GM23338 (cell line): ENCODE data around the gene SFXN5. TPM values are rescaled to one million over a fixed set of nuclear protein-coding genes. Genes with fewer than 3 reads are reported as not detected.

Experiments used
- ATAC-seq: fragments of 200-7000 bp; cut with Tn5 transposase; 3 replicates; pipeline ENCODE4 v1.9.1; 2020
- DNase-seq: peaks from one replicate; pipeline ENCODE4 v3.0.0-alpha.2; 2015; ENCODE audit warnings: low spot score
- H2AFZ ChIP-seq: fragments of 200-600 bp; sonication (generic); 2 replicates; pipeline ENCODE4 v1.8.0; 2016; ENCODE audit warnings: antibody characterized with exemption, mild to moderate bottlenecking, moderate library complexity
- H3F3A ChIP-seq: fragments of 200-600 bp; sonication (generic); replicated peaks from 2 replicates; pipeline ENCODE4 v1.8.0; 2017; ENCODE audit warnings: antibody characterized with exemption, mixed run types, low read depth
- H3K27ac ChIP-seq: fragments of 200-600 bp; sonication (generic); 2 replicates; pipeline ENCODE4 v1.6.1; 2016; ENCODE audit warnings: low read depth
- H3K27me3 ChIP-seq: fragments of 200-600 bp; sonication (generic); 2 replicates; pipeline ENCODE4 v1.8.0; 2016; ENCODE audit warnings: mild to moderate bottlenecking, mixed run types, moderate library complexity; ENCODE audit not compliant: insufficient read depth
- H3K36me3 ChIP-seq: fragments of 200-600 bp; sonication (generic); 2 replicates; pipeline ENCODE4 v1.8.0; 2016; ENCODE audit warnings: mild to moderate bottlenecking; ENCODE audit not compliant: insufficient read depth
- H3K4me1 ChIP-seq: fragments of 200-600 bp; sonication (generic); 2 replicates; pipeline ENCODE4 v1.8.0; 2016; ENCODE audit warnings: mild to moderate bottlenecking, moderate library complexity; ENCODE audit not compliant: insufficient read depth
- H3K4me2 ChIP-seq: fragments of 200-600 bp; sonication (generic); 2 replicates; pipeline ENCODE4 v1.7.1; 2017; ENCODE audit warnings: mixed run types
- H3K4me3 ChIP-seq: fragments of 200-600 bp; sonication (generic); 2 replicates; pipeline ENCODE4 v1.6.1; 2016; ENCODE audit warnings: mixed run types
- H3K79me2 ChIP-seq: fragments of 200-600 bp; sonication (generic); replicated peaks from 2 replicates; pipeline ENCODE4 v1.8.0; 2017; ENCODE audit warnings: mild to moderate bottlenecking; ENCODE audit not compliant: insufficient read depth
- H3K9me2 ChIP-seq: fragments of 200-600 bp; sonication (generic); 2 replicates; pipeline ENCODE4 v1.8.0; 2017; ENCODE audit not compliant: insufficient read depth
- H4K20me1 ChIP-seq: fragments of 200-600 bp; sonication (generic); replicated peaks from 2 replicates; pipeline ENCODE4 v1.8.0; 2017; ENCODE audit warnings: mild to moderate bottlenecking; ENCODE audit not compliant: insufficient read depth
- H3K27ac Mint-ChIP-seq: 2 replicates; pipeline ENCODE4 v1.8.0; 2020; ENCODE audit warnings: inconsistent platforms, mild to moderate bottlenecking, moderate library complexity, mixed read lengths
- H3K27me3 Mint-ChIP-seq: 3 replicates; pipeline ENCODE4 v1.8.0; 2022; ENCODE audit warnings: low read depth, mild to moderate bottlenecking, moderate library complexity, mixed read lengths, inconsistent platforms; ENCODE audit not compliant: insufficient read depth, poor library complexity
- H3K36me3 Mint-ChIP-seq: 3 replicates; pipeline ENCODE4 v1.8.0; 2021; ENCODE audit warnings: low read depth, mild to moderate bottlenecking, inconsistent platforms, moderate library complexity, mixed read lengths
- H3K4me1 Mint-ChIP-seq: 3 replicates; pipeline ENCODE4 v1.8.0; 2020; ENCODE audit warnings: mild to moderate bottlenecking, inconsistent platforms, mixed read lengths
- H3K4me3 Mint-ChIP-seq: 3 replicates; pipeline ENCODE4 v1.8.0; 2021; ENCODE audit warnings: moderate library complexity, mild to moderate bottlenecking, inconsistent platforms, mixed read lengths
- H3K9me3 Mint-ChIP-seq: 3 replicates; pipeline ENCODE4 v1.8.0; 2020; ENCODE audit warnings: moderate library complexity, mild to moderate bottlenecking, inconsistent platforms, mixed read lengths
- CREB1 ChIP-seq: fragments of 250-450 bp; sonication (Bioruptor Pico); IDR thresholded peaks from 2 replicates; pipeline ENCODE4 v1.5.0; 2020; ENCODE audit warnings: low read depth, mild to moderate bottlenecking, moderate library complexity
- ETS1 ChIP-seq: IDR thresholded peaks from 2 replicates; pipeline ENCODE4 v1.6.1; 2016; ENCODE audit warnings: antibody characterized with exemption
- EZH2phosphoT487 ChIP-seq: fragments of 200-600 bp; sonication (generic); IDR thresholded peaks from one replicate; pipeline ENCODE4 v1.8.1; 2018; ENCODE audit warnings: antibody characterized with exemption; ENCODE audit not compliant: unreplicated experiment
- REST ChIP-seq: IDR thresholded peaks from one replicate; pipeline ENCODE4 v1.6.1; 2018; ENCODE audit warnings: antibody characterized with exemption; ENCODE audit not compliant: unreplicated experiment
- STAT1 ChIP-seq: IDR thresholded peaks from one replicate; pipeline ENCODE4 v1.6.1; 2016; ENCODE audit warnings: antibody characterized with exemption; ENCODE audit not compliant: unreplicated experiment
- ZNF114 ChIP-seq: fragments of 250-450 bp; sonication (Bioruptor Pico); IDR thresholded peaks from 2 replicates; pipeline ENCODE4 v1.5.0; 2020; ENCODE audit warnings: mild to moderate bottlenecking, moderate library complexity
- ZNF331 ChIP-seq: fragments of 250-450 bp; sonication (Bioruptor Pico); IDR thresholded peaks from 2 replicates; pipeline ENCODE4 v1.5.0; 2020; ENCODE audit warnings: low read depth, mild to moderate bottlenecking, moderate library complexity
- ZNF462 ChIP-seq: fragments of 250-450 bp; sonication (Bioruptor Pico); IDR thresholded peaks from 2 replicates; pipeline ENCODE4 v1.5.0; 2020; ENCODE audit warnings: mild to moderate bottlenecking, moderate library complexity
- polyA plus RNA-seq: library from polyadenylated mRNA; unstranded; fragments of >200 nt; fragmentation: Nextera tagmentation; extraction: Ambion mirVana; gene quantifications from 2 replicates; pipeline ENCODE4 v1.2.1, GENCODE V29; 2016
- total RNA-seq: library from RNA; depleted of rRNA; stranded (reverse); fragments of >200 nt; shearing (Covaris generic); gene quantifications from 2 replicates; pipeline ENCODE4 v1.2.3, GENCODE V29; 2014
- TF ChIP-seq, protein P1 (sequence below), 2 experiments: fragments of 200-600 bp in 1 of 2; sonication (generic) in 1 of 2; conservative IDR thresholded peaks; 2 replicates each; pipeline versions ENCODE4 v1.5.1 to v1.6.1; 2016 to 2017; ENCODE audit warnings: antibody characterized with exemption in 2 of 2, low read depth in 2 of 2, mild to moderate bottlenecking in 2 of 2, moderate library complexity in 1 of 2

The SFXN5 gene
- total and polyA plus RNA-seq, 2 experiments from 2014 or later = 23.6 to 25.8 TPM

DNA sequence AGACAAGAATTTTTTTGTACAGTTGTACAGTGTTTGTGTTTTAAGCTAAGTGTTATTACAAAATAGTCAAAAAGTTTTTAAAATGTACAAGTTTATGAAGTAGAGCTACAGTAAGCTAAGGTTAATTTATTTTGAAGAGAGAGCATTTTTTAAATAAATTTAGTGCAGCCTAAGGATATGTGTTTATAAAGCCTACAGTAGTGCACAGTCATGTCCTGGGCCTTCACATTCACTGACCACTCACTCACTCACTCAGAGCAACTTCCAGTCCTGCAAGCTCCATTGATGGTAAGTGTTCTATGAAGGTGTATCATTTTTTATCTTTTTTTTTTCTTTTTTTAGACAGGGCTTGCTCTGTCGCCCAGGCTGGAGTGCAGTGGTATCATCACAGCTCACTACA, 44.2 kb downstream of the SFXN5 start:
- Mint-ChIP-seq H3K9me3 (no peaks in the 10 kb centered on the region), H3K4me1 (peaks cover 14% of the 10 kb centered on the region), H3K27me3 (peaks cover 2% of the 10 kb centered on the region), H3K4me3 (no peak overlapping the region), H3K27ac (no peak overlapping the region), H3K36me3 (no peaks in the 10 kb centered on the region; the same call in 2 of the 3 replicates)
- no peak for DNase-seq
- Histone ChIP-seq H3K4me2 (no peak overlapping the region), H3K4me1 (0 out of 2 replicates have a peak, but pooled peaks cover 4% of the 10 kb centered on the region), H3K4me3 (no peak overlapping the region), H2AFZ (no peak overlapping the region), H3K9me2 (no peaks in the 10 kb centered on the region), H3K79me2 (no peaks in the 10 kb centered on the region), H3K27ac (no peak overlapping the region), H3K36me3 (no peaks in the 10 kb centered on the region), H4K20me1 (peaks cover 7% of the 10 kb centered on the region), H3K27me3 (no peaks in the 10 kb centered on the region), H3F3A (no peaks in the 10 kb centered on the region)
- no peak for ATAC-seq
- no peak for TF ChIP-seq ETS1
- no peak for TF ChIP-seq STAT1
- TF ChIP-seq ZNF331 = no peak
- TF ChIP-seq ZNF114 (CRISPR knock-in tag) = no peak

- H3K27me3 Mint-ChIP-seq = peaks cover 2% of the 10 kb centered on the region
- H3K9me2 ChIP-seq = no peaks in the 10 kb centered on the region
- H3K27ac ChIP-seq = no peak overlapping the region
- DNase-seq (no peak), ATAC-seq (no peak)
- H3K27ac Mint-ChIP-seq = no peak overlapping the region
- 0 out of 2 replicates have a peak, but pooled peaks cover 4% of the 10 kb centered on the region for H3K4me1 ChIP-seq
- H3K4me3 Mint-ChIP-seq = no peak overlapping the region
- no peak overlapping the region for H2AFZ ChIP-seq
- H3K4me1 Mint-ChIP-seq = peaks cover 10% of the 10 kb centered on the region
- peaks cover 7% of the 10 kb centered on the region; the same call in 1 of the 2 replicates for H4K20me1 ChIP-seq
- no peaks in the 10 kb centered on the region for H3K27me3 ChIP-seq
- no peak overlapping the region for H3K4me2 ChIP-seq
- peaks cover 8% of the 10 kb centered on the region; the same call in 2 of the 3 replicates for H3K36me3 Mint-ChIP-seq
- no peaks in the 10 kb centered on the region for H3F3A ChIP-seq
- no peak overlapping the region for H3K4me3 ChIP-seq
- no peaks in the 10 kb centered on the region for H3K79me2 ChIP-seq
- no peaks in the 10 kb centered on the region; the same call in 2 of the 3 replicates for H3K9me3 Mint-ChIP-seq
- H3K36me3 ChIP-seq = no peaks in the 10 kb centered on the region
- TF ChIP-seq REST (no peak), EZH2phosphoT487 (no peak), CREB1 (CRISPR knock-in tag) (no peak), ZNF114 (CRISPR knock-in tag) (no peak), ZNF462 (CRISPR knock-in tag) (no peak), STAT1 (no peak), ZNF331 (no peak)
- TF ChIP-seq, protein P1, sequence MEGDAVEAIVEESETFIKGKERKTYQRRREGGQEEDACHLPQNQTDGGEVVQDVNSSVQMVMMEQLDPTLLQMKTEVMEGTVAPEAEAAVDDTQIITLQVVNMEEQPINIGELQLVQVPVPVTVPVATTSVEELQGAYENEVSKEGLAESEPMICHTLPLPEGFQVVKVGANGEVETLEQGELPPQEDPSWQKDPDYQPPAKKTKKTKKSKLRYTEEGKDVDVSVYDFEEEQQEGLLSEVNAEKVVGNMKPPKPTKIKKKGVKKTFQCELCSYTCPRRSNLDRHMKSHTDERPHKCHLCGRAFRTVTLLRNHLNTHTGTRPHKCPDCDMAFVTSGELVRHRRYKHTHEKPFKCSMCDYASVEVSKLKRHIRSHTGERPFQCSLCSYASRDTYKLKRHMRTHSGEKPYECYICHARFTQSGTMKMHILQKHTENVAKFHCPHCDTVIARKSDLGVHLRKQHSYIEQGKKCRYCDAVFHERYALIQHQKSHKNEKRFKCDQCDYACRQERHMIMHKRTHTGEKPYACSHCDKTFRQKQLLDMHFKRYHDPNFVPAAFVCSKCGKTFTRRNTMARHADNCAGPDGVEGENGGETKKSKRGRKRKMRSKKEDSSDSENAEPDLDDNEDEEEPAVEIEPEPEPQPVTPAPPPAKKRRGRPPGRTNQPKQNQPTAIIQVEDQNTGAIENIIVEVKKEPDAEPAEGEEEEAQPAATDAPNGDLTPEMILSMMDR (conservative IDR thresholded peaks at IDR 0.05; ENCODE audit: low read depth in 2 of 2) = no peak
Measured at GRCh38 chr2:73023497-73023896, 48.0 kb downstream of the SFXN5 start.
